HG03575 (cell line): ENCODE data around the gene HLA-DPB1.

Experiments
- ATAC-seq: cut with Tn5 transposase; IDR thresholded peaks from one replicate; pipeline ENCODE4 v1.9.1; 2021; ENCODE audit not compliant: unreplicated experiment, insufficient number of reproducible peaks, low FRiP score; ENCODE audit errors: extremely low read depth

Gene HLA-DPB1

DNA sequence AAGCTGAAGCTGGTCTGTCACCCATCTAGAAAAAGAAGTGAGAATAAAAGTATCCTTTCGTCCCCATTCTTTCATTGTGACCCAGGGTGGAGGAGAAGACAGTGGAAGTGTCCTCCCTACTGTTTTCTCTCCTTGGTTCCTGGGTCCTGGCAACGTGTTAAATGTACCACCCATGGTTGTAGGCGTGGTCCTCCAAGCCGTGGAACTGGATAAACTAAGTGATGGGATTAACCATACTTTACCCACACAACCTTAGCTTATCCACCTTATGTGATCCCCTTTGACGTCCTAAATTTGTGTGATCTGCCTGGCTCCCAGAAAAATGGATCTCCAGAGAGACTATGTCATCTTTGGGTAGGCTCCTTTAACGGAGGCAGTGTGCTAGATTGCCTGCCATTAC is 47.4 kb downstream of the HLA-DPB1 start:
- ATAC-seq: no peak

DNA sequence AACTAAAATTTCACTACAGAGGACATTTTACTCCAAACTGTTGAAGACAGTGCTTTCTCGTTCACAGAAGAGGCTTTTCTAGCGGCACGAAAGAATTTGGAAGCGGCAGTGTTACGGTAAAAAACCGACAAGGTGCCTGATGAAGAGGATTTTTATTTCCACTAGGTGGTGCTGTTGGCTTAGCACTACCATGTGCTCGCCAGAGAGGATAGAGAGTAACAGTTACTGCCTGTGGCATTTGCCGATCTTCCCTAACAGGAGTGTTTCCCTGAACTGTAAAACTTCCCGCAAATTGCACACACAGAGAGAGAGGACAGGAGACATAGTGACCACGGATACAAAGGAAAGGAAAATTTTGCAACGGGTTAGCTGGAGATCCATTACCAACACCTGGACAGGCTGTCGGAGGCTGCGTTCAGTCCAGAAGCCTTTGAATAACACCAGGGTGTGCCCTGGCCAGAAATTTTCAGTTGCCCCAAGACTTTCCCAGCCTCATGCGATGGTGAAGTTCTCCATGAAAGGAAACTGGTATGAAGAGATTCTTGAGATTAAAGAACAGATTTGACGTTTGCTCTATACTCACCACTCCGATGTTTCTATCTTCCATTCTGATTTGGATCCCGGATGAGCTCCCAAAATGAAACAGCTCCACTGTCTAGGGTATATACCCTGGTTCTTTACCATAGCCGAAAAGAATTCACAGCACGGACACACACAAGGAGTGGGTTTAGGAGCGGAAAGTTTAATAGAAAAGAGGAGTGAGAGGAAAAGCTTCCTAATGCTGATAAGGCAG is 48.1 kb downstream of the HLA-DPB1 start:
- ATAC-seq: no peak

DNA sequence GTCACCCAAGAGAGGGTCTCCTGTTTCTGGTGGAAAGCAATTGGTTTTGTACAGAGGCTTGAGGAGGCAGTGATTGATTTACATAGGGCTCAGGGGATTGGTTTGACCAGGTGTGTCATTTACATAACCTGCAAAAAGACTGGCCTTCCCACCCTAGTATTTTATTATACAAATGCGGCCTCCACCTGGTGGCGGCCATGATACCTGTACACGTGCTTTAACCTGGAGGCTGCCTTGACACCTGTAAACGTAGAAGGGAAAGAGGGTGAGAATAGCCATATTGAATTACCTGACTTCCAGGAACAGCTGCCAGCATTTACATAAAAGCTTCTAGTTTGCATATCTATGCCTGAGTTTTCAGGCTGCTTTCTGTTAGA is 48.7 kb downstream of the HLA-DPB1 start:
- ATAC-seq: no peak

DNA sequence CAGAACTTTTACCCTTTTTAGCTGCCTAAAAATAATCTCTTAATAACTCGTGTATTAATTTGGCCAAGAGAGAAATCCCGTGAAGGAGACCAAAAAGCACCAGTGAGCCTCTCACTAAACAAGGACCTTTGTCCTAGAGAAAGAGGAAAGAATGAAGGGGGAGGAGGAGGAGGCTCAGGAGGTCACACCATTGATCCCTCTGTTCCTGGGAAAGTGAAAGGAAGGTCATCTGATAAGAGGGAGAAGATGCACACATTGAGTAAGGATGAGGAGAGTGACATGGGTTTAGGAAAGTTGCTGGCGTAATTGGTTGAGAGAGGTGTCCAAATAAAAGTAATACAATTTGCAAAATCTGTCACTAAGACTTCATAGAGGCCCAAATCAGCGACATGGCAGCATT is 49.2 kb downstream of the HLA-DPB1 start:
- ATAC-seq: no peak

DNA sequence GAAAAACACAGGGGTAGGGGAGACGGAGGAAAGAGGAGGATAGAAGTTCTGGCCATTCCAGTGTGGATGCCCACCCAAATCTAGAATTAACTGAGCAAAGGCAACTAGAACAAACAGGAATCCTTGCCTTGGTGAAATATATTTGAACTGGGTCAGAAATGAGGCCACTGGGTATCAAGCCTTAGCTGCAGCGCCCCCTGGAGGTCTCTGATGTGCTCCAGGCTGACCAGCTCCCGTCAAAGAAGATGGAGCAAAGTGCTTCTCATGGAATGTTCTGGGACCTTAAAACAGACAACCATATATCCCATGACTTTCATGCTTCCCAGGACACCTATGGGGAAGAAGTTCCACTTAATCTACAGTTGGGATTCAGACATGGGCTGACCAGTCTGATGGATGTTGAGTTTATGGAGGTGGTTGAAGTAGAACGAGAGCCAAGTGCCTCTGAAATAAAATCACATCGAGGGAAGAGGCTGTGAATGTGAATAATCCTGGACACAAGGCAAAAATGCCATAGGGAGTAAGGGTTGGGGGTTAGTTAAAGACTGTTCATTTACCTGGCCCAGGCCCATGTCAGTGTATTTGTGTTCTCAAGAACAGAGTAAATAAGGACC is 50.4 kb downstream of the HLA-DPB1 start:
- no peak for ATAC-seq

DNA sequence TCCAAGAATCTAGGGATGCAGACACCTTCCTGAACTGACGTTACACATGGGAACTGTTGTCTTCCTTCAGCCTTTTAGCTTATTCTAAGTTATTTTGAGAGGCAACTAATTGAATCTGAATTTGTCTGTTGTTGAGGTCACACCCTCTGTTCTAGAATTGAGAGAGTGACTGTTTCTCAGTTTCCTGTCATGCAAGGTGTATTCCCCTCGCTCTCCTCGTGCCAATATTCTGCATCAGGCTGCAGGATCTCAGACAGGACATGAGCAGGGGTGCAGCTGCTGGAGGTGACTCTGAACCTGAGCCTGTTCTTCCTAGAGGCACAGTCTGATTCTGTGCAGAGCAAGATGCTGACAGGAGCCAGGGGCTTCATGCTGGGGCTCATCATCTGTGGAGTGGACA is 52.5 kb downstream of the HLA-DPB1 start:
- no peak for ATAC-seq

DNA sequence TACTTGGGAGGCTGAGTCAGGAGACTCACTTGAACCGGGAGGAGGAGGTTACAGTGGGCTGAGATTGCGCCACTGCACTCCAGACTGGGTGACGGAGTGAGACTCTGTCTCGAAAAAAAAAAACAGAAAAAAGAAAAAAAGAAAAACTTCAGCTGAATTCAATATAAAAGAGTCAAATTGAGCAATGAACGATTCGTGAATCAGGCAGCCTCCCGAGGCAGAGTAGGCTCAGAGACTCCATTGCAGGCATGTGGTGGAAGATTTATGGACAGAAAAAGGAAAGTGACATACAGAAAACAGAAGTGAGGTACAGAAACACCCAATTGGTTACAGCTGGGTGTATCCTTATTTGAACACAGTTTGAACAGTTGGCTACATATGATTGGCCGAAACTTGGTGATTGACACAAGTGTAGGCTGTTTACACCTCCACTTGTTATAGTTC is 56.3 kb downstream of the HLA-DPB1 start:
- ATAC-seq: no peak

DNA sequence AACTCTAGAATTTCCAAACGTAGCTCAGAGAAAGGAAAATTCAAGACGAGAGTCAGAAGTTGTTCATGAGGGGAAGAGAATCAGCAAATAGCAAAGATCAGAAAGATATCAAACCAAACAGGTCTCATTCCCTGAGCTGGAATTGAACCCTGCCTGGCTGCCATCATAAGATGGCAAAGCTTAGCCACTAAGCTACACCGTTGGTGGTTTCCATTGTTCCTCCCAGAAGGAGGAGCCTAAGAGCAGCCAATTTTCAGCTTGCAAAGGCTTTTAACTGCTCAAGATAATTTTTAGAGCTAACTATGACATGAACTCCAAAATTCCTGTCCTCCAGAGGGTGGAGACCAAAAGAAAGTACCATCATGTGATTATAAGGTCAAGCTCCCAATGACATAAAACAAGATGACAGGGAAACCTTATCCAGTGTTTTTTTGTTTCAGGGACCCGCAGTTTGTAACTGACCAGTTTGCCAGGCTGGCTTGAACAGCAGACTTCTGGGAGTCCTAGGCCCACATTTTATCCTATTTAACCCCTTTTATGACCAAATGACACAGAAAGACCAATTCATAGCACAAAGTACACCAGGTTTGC is 60.6 kb downstream of the HLA-DPB1 start:
- no peak for ATAC-seq
